Esophagus muscularis mucosa (tissue), 4 donors: ENCODE data around the gene TTBK1. TPM values are rescaled to one million over a fixed set of nuclear protein-coding genes. Genes with fewer than 3 reads are reported as not detected.

Experiments used
- DNase-seq: peaks from one replicate; pipeline ENCODE4 v3.0.0-alpha.2; 2017; ENCODE audit errors: extremely low spot score
- H3K27ac ChIP-seq, 4 donors: fragments of 200-600 bp; sonication (generic); replicated peaks in 1 of 4; 1 replicate in 3 of 4; 2 replicates in 1 of 4; pipeline ENCODE4 v1.5.1; 2016 to 2019; ENCODE audit warnings: mild to moderate bottlenecking in 1 of 4
- H3K27me3 ChIP-seq, 4 donors: fragments of 200-600 bp; sonication (generic); one replicate each; pipeline versions ENCODE4 v1.5.1 to v1.6.0; 2016 to 2019
- H3K36me3 ChIP-seq, 4 donors: fragments of 200-600 bp; sonication (generic); one replicate each; pipeline ENCODE4 v1.5.1; 2016 to 2019
- H3K4me1 ChIP-seq, 4 donors: fragments of 200-600 bp; sonication (generic); one replicate each; pipeline ENCODE4 v1.5.1; 2016 to 2019
- H3K4me3 ChIP-seq, 4 donors: fragments of 200-600 bp; sonication (generic); 1 replicate in 2 of 4; 2 replicates in 2 of 4; pipeline ENCODE4 v1.5.1; 2016 to 2019; ENCODE audit warnings: mild to moderate bottlenecking in 4 of 4, moderate library complexity in 1 of 4
- H3K9me3 ChIP-seq, 4 donors: fragments of 200-600 bp; sonication (generic); 1 replicate in 3 of 4; 2 replicates in 1 of 4; pipeline ENCODE4 v1.5.1; 2016 to 2019
- EP300 ChIP-seq: sonication (generic); formaldehyde crosslinking; IDR thresholded peaks from one replicate; pipeline ENCODE4 v1.6.1; 2017; ENCODE audit warnings: antibody characterized with exemption
- POLR2A ChIP-seq: fragments of 450-650 bp; IDR thresholded peaks from one replicate; pipeline ENCODE4 v1.6.1; 2017; ENCODE audit warnings: antibody characterized with exemption, moderate library complexity, mild to moderate bottlenecking, low read depth
- POLR2AphosphoS5 ChIP-seq, 2 donors: sonication (generic); formaldehyde crosslinking; IDR thresholded peaks; one replicate each; pipeline ENCODE4 v1.6.1; 2017; ENCODE audit warnings: antibody characterized with exemption in 2 of 2
- WGBS: methylation state at CpG from one replicate; pipeline ENCODE4 v1.1.5; 2018; 5-methylcytosine and 5-hydroxymethylcytosine counted together
- intact Hi-C: fragments of 100-400 bp; cut with DNase I; formaldehyde crosslinking; loops from one replicate; pipeline ENCODE4 v1.15.1; 2023
- total RNA-seq, 4 donors: library from RNA; depleted of rRNA; stranded (reverse); fragments of >200 nt; gene quantifications; one replicate each; pipeline versions ENCODE4 v1.1.0 to v1.2.1, GENCODE V29; 2016
- TF ChIP-seq, protein P1 (sequence below), 3 experiments: fragments of 200-600 bp in 2 of 3; fragments of 450-650 bp in 1 of 3; sonication (generic) in 2 of 3; IDR thresholded peaks; one replicate each; pipeline ENCODE4 v1.5.1; 2017 to 2019; ENCODE audit warnings: antibody characterized with exemption in 3 of 3, mild to moderate bottlenecking in 2 of 3, moderate library complexity in 1 of 3

The TTBK1 gene
- total RNA-seq, 4 donors from 2014 or later: under 0.01 to 0.29 (median 0.03) TPM

DNA sequence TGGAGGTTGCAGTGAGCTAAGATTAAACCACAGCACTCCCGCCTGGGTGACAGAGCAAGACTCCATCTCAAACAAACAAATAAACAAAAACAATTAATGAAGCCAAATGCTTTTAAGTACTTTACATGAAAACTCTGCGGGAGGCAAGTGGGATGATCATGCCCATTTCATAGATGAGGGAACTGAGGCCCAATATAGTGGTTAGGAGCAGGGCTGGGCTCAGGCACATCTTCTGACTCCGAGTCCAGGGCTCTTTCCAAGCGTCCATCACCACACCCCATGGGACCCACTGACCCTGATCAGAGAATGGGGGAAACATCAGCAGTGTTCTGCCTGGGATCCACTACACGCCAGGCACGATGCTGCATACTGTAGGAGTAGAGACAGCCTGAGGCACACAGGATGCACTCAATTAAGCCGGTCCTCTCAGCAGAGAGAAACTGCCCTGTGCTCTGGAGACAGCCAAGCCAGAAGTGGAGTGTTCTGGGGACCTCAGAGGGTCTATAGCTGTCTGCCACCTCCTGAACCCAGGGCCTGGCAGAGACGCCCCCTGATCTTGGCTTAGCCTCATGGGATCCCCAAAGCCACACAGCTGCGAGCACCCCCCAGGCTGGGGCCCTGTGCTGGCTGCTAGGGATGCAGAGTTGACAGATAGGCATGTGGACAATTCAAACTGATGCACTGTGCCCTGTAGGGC, 13.5 kb downstream of the TTBK1 start:
- Histone ChIP-seq H3K4me1 (no peaks in the 10 kb centered on the region), H3K9me3 (no peaks in the 10 kb centered on the region), H3K27ac (no peak overlapping the region), H3K36me3 (no peaks in the 10 kb centered on the region), H3K4me3 (no peak overlapping the region), H3K27me3 (peaks cover 0 to 48% (median 0%) of the 10 kb centered on the region in 4 donors)
- intact Hi-C loops: no loop called here
- 81% methylated on average over 6 of the region's 9 CpGs for WGBS
- DNase-seq: no peak
- TF ChIP-seq EP300: no peak
- TF ChIP-seq POLR2A: no peak
- TF ChIP-seq POLR2AphosphoS5 (IDR thresholded peaks at IDR 0.05): no peak
- TF ChIP-seq, protein P1, sequence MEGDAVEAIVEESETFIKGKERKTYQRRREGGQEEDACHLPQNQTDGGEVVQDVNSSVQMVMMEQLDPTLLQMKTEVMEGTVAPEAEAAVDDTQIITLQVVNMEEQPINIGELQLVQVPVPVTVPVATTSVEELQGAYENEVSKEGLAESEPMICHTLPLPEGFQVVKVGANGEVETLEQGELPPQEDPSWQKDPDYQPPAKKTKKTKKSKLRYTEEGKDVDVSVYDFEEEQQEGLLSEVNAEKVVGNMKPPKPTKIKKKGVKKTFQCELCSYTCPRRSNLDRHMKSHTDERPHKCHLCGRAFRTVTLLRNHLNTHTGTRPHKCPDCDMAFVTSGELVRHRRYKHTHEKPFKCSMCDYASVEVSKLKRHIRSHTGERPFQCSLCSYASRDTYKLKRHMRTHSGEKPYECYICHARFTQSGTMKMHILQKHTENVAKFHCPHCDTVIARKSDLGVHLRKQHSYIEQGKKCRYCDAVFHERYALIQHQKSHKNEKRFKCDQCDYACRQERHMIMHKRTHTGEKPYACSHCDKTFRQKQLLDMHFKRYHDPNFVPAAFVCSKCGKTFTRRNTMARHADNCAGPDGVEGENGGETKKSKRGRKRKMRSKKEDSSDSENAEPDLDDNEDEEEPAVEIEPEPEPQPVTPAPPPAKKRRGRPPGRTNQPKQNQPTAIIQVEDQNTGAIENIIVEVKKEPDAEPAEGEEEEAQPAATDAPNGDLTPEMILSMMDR (IDR thresholded peaks at IDR 0.05): no peak

DNA sequence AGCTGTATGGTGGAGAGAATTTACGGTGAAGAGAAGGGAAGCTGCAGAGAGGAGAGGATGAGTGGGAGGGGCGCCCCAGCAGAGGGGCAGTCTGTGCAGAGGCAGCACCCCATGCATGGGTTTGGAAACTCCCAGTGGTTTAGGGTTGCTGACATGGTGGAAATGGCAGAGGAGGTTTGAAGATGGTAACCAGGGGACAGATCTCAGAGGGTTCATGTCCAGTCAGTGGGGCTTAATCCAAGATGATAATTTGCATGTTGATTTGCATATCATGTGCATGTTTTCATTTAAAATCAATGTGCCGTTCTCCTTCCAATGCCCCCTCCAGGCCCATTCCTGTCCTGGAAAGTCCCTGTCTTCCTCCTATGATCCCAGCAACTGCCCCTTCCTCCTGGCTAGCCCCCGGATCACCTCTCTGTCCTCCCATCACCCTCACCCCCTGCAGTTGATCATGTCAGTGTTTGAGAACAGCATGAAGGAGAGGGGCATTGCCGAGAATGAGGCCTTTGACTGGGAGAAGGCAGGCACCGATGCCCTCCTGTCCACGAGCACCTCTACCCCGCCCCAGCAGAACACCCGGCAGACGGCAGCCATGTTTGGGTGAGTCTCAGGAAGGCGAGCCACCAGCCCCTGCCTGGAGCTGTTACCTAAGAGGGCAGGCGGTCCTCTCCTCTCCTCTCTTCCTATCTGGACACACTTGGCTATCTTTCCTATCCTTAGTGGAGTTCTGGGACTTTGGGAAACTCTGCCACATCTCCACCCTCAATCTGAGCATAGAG, 14.3 kb downstream of the TTBK1 start:
- Histone ChIP-seq H3K9me3 (no peaks in the 10 kb centered on the region), H3K4me1 (no peaks in the 10 kb centered on the region), H3K4me3 (no peak overlapping the region), H3K36me3 (no peaks in the 10 kb centered on the region), H3K27me3 (peaks cover 0 to 40% (median 0%) of the 10 kb centered on the region in 4 donors), H3K27ac (no peak overlapping the region)
- WGBS: 80% methylated on average over 11 of the region's 12 CpGs
- TF ChIP-seq POLR2AphosphoS5 (IDR thresholded peaks at IDR 0.05) (no peak), POLR2A (no peak), EP300 (no peak)
- TF ChIP-seq, protein P1 (IDR thresholded peaks at IDR 0.05): no peak
- no peak for DNase-seq
- intact Hi-C loops: no loop called here

- Histone ChIP-seq H3K4me1 (no peaks in the 10 kb centered on the region), H3K27me3 (peaks cover 0 to 34% (median 0%) of the 10 kb centered on the region in 4 donors), H3K9me3 (no peaks in the 10 kb centered on the region), H3K4me3 (no peak overlapping the region), H3K36me3 (no peaks in the 10 kb centered on the region), H3K27ac (no peak overlapping the region)
- WGBS: 71% methylated on average over 4 of the region's 4 CpGs
- intact Hi-C loops: no loop called here
- no peak for DNase-seq
- TF ChIP-seq, protein P1 (IDR thresholded peaks at IDR 0.05): no peak
- TF ChIP-seq EP300: no peak
- TF ChIP-seq POLR2AphosphoS5 (IDR thresholded peaks at IDR 0.05): no peak
- TF ChIP-seq POLR2A: no peak
These were observed 14.9 kb downstream of the TTBK1 start for GRCh38 chr6:43258180-43258579.

- TF ChIP-seq, protein P1 (IDR thresholded peaks at IDR 0.05): no peak
- no peak for TF ChIP-seq POLR2AphosphoS5 (IDR thresholded peaks at IDR 0.05)
- TF ChIP-seq POLR2A: no peak
- TF ChIP-seq EP300: no peak
- H3K27me3 ChIP-seq: peaks cover 0 to 26% (median 0%) of the 10 kb centered on the region in 4 donors
- 92% methylated on average over 26 of the region's 30 CpGs for WGBS
- H3K4me1 ChIP-seq: no peaks in the 10 kb centered on the region
- H3K27ac ChIP-seq: no peak overlapping the region
- no peaks in the 10 kb centered on the region for H3K9me3 ChIP-seq
- no peak overlapping the region for H3K4me3 ChIP-seq
- DNase-seq: no peak
- H3K36me3 ChIP-seq: no peaks in the 10 kb centered on the region
- intact Hi-C loops: no loop called here
These were observed 15.8 kb downstream of the TTBK1 start for GRCh38 chr6:43258807-43259686.
